ENCODE measurements around the gene ACLY.

- TF ChIP-seq, protein P1, sequence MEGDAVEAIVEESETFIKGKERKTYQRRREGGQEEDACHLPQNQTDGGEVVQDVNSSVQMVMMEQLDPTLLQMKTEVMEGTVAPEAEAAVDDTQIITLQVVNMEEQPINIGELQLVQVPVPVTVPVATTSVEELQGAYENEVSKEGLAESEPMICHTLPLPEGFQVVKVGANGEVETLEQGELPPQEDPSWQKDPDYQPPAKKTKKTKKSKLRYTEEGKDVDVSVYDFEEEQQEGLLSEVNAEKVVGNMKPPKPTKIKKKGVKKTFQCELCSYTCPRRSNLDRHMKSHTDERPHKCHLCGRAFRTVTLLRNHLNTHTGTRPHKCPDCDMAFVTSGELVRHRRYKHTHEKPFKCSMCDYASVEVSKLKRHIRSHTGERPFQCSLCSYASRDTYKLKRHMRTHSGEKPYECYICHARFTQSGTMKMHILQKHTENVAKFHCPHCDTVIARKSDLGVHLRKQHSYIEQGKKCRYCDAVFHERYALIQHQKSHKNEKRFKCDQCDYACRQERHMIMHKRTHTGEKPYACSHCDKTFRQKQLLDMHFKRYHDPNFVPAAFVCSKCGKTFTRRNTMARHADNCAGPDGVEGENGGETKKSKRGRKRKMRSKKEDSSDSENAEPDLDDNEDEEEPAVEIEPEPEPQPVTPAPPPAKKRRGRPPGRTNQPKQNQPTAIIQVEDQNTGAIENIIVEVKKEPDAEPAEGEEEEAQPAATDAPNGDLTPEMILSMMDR (optimal IDR thresholded peaks at IDR 0.05 in 1 of 3, IDR thresholded peaks at IDR 0.05 in 1 of 3, conservative IDR thresholded peaks at IDR 0.05 in 1 of 3; ENCODE audit: extremely low read depth in 1 of 3, insufficient read depth in 2 of 3, low read length in 3 of 3), result no peak
- no peak for TF ChIP-seq EZH2 (IDR thresholded peaks at IDR 0.05; ENCODE audit: low read length)
Measured at GRCh38 chr17:41959030-41959335, 40.2 kb upstream of the ACLY start.
